ENCODE measurements around the gene R3HCC1L. TPM values are rescaled to one million over a fixed set of nuclear protein-coding genes. Genes with fewer than 3 reads are reported as not detected.

Gene R3HCC1L
- polyA plus RNA-seq, 2 of the 4 experiments (the other 2 are of a cell fraction), result 11.0 to 15.2 TPM

DNA sequence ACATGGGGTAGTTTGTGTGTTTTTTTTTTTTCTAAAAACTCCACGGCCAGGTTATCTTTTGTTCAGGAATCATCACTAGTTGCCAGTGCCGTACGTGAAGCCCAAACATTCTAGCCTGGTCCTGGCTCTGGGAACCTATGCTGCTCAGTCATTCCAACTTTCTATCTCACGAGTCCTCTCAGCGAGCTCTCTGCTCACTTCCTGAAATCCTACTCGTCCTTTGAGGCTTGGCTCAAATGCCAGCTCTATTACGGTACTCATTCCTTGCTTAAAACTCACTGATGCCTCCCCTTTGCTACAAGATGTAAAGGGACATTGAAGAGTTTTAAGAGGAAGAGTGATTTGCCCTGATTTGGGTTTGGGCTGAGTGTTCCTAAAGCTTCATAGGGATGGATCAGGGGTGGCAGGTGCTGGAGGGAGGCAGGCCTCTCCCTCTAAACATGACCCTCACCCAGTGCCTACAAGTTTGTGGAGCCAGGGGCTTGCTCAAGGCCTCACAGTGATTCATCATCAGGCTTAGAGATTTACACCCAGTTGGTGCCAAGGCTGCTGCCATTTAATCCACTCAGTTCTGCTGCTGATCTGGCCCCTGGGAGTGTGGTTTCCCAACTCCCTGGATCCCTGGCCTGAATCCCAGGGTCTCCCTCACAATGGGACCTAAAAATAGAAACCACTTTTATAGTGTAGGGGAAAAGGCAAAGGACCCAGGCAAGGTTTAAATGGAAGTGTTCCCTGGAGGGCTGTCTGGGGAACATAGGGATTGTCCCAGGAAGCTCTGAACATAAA, 46.1 kb upstream of the R3HCC1L start (continued):
- TF ChIP-seq, protein P1, sequence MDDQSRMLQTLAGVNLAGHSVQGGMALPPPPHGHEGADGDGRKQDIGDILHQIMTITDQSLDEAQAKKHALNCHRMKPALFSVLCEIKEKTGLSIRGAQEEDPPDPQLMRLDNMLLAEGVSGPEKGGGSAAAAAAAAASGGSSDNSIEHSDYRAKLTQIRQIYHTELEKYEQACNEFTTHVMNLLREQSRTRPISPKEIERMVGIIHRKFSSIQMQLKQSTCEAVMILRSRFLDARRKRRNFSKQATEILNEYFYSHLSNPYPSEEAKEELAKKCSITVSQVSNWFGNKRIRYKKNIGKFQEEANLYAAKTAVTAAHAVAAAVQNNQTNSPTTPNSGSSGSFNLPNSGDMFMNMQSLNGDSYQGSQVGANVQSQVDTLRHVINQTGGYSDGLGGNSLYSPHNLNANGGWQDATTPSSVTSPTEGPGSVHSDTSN (IDR thresholded peaks at IDR 0.05), result no peak
- TF ChIP-seq HMGXB4 (CRISPR knock-in tag; IDR thresholded peaks at IDR 0.05; ENCODE audit: borderline replicate concordance) (no peak), HDAC2 (IDR thresholded peaks at IDR 0.05) (no peak), POLR2A (IDR thresholded peaks at IDR 0.05; ENCODE audit: low read length) (no peak), EHMT2 (IDR thresholded peaks at IDR 0.05; ENCODE audit: low read depth) (no peak)

DNA sequence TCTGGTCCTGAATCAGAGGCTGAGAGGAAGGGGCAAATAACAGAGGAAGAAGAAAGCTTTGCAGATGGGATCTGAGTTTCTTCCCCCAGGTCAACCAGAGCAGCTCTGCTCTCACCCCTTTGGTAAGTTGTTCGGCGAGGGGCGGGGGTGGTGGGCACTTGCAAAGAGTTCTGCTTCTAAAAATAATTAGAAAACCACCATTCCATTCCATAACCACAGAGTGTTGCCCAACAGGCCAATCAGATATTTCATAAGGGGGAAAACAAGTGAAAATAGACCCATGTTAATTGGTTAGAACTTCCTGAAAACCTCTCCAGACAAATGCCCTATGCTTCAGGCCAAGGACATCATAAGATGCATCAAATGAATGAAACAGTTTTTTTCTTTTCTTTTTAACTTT, 43.6 kb upstream of the R3HCC1L start:
- no peak for TF ChIP-seq ZNF302 (CRISPR knock-in tag; IDR thresholded peaks at IDR 0.05)
- TF ChIP-seq RARB (CRISPR knock-in tag; IDR thresholded peaks at IDR 0.05), result no peak
- TF ChIP-seq, protein P2, sequence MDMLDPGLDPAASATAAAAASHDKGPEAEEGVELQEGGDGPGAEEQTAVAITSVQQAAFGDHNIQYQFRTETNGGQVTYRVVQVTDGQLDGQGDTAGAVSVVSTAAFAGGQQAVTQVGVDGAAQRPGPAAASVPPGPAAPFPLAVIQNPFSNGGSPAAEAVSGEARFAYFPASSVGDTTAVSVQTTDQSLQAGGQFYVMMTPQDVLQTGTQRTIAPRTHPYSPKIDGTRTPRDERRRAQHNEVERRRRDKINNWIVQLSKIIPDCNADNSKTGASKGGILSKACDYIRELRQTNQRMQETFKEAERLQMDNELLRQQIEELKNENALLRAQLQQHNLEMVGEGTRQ (IDR thresholded peaks at IDR 0.05), result no peak
- no peak for TF ChIP-seq ZSCAN20 (CRISPR knock-in tag; IDR thresholded peaks at IDR 0.05)
- CTCF ChIA-PET, result no interaction called here
- no peaks in the 10 kb centered on the region for H3K9me3 ChIP-seq
- H3K4me3 ChIP-seq, result no peak overlapping the region
- no CpG with 5 or more reads among the region's 3 CpGs for WGBS (ENCODE audit: missing lambda C conversion rate)
- H3K27ac ChIP-seq, result no peak overlapping the region
- POLR2A ChIA-PET, result no interaction called here
- DNase-seq (ENCODE audit: low read depth in 1 of 2, low spot score in 1 of 2) (no peak), FAIRE-seq (no peak), ATAC-seq (no peak)
- no peak overlapping the region for H3K4me2 ChIP-seq
- H3K4me1 ChIP-seq, result no peaks in the 10 kb centered on the region

DNA sequence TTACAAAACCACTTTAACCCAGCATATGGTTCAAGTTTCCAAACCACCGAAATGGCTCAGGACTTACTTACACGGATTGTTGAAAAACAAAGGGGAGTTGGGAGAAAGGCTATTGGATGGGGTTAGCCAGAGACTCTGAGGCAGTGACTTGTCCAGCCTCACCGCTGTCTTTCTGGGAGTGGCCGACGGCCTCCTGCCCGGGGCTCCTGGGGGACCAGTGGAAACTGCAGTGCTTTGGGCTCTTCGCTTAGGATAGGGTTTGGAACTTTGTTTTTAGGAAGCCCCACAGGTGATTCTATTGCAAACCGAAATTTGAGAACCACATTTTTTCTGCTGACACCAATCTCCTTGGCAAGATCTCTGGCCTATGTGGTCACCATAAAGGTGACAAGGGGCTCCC, 38.1 kb upstream of the R3HCC1L start:
- 46% methylated on average over 8 of the region's 8 CpGs for WGBS (ENCODE audit: missing lambda C conversion rate)
- no peak for ATAC-seq

DNA sequence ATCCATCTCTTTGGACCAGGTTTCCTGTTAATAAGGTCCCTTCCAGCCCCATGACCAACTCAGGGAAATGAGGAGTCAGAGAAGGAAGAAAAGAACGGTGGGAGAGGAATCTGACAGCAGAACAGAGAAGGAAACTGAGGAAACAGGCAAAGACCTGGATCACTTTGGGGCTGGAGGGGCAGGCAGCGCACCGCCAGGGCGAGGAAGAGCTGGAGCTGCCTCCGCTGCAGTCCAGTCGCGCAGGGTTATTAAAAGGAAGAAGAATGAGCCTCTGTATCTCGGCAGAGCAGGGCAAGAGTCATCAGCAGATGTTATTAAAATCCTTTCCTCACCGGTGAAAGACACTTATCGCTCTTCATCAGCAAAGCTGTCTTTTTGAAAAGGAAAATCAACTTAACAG, 37.7 kb upstream of the R3HCC1L start:
- no peak for TF ChIP-seq HES2 (IDR thresholded peaks at IDR 0.05)
- no peak for TF ChIP-seq NR3C1 (IDR thresholded peaks at IDR 0.05)
- no peak for TF ChIP-seq RAD21 (conservative IDR thresholded peaks at IDR 0.05 in 1 of 2, IDR thresholded peaks at IDR 0.05 in 1 of 2)
- TF ChIP-seq EHF (CRISPR knock-in tag; IDR thresholded peaks at IDR 0.05), result no peak
- no peak for TF ChIP-seq PHF8 (IDR thresholded peaks at IDR 0.05; ENCODE audit: borderline replicate concordance, low read depth)
- TF ChIP-seq, protein P1 (IDR thresholded peaks at IDR 0.05), result no peak
- no peak for TF ChIP-seq MAZ (IDR thresholded peaks at IDR 0.05; ENCODE audit: borderline replicate concordance, low read depth, low read length)
- FAIRE-seq (no peak), DNase-seq (ENCODE audit: low read depth in 1 of 2, low spot score in 1 of 2) (no peak), ATAC-seq (no peak)
- Histone ChIP-seq H3K4me1 (no peaks in the 10 kb centered on the region), H3K9me3 (no peaks in the 10 kb centered on the region), H3K27ac (no peak overlapping the region), H3K4me3 (no peak overlapping the region), H3K4me2 (no peak overlapping the region)
- ChIA-PET POLR2A (no interaction called here), CTCF (no interaction called here)
- 32% methylated on average over 10 of the region's 10 CpGs for WGBS (ENCODE audit: missing lambda C conversion rate)

More for the DNA sequence above, 38.1 kb upstream of the R3HCC1L start:
- ChIA-PET POLR2A (no interaction called here), CTCF (no interaction called here)
- no peak for FAIRE-seq
- Histone ChIP-seq H3K27ac (no peak overlapping the region), H3K4me1 (no peaks in the 10 kb centered on the region), H3K4me3 (no peak overlapping the region), H3K9me3 (no peaks in the 10 kb centered on the region), H3K4me2 (no peak overlapping the region)
- no peak for DNase-seq (ENCODE audit: low read depth in 1 of 2, low spot score in 1 of 2)
- TF ChIP-seq, protein P1 (IDR thresholded peaks at IDR 0.05), result no peak
- TF ChIP-seq HEYL (CRISPR knock-in tag; IDR thresholded peaks at IDR 0.05) (no peak), KDM5A (IDR thresholded peaks at IDR 0.05) (no peak), MAZ (IDR thresholded peaks at IDR 0.05; ENCODE audit: borderline replicate concordance, low read depth, low read length) (no peak), NPAS2 (CRISPR knock-in tag; IDR thresholded peaks at IDR 0.05; ENCODE audit: borderline replicate concordance) (no peak), CHD4 (IDR thresholded peaks at IDR 0.05; ENCODE audit: borderline replicate concordance) (no peak), CHD2 (IDR thresholded peaks at IDR 0.05; ENCODE audit: low read length, partially characterized antibody) (no peak)
